HEK293 (cell line): Measurements from ENCODE around the gene UBE2D3.

Experiments
- ZNF174 ChIP-seq: fragments of 450-650 bp; formaldehyde crosslinking; IDR thresholded peaks from 2 replicates; pipeline ENCODE4 v1.5.0; 2017; ENCODE audit warnings: missing biosample characterization, mild to moderate bottlenecking, missing genetic modification characterization
- ZNF311 ChIP-seq: fragments of 450-650 bp; formaldehyde crosslinking; IDR thresholded peaks from 2 replicates; pipeline ENCODE4 v1.5.1; 2017; ENCODE audit warnings: missing biosample characterization, missing genetic modification characterization, borderline replicate concordance
- ZNF501 ChIP-seq: fragments of 450-650 bp; formaldehyde crosslinking; IDR thresholded peaks from 2 replicates; pipeline ENCODE4 v1.5.1; 2016; ENCODE audit warnings: missing biosample characterization, missing genetic modification characterization
- ZNF626 ChIP-seq: fragments of 450-650 bp; sonication (Bioruptor Pico); formaldehyde crosslinking; IDR thresholded peaks from 2 replicates; pipeline ENCODE4 v1.5.1; 2018; ENCODE audit warnings: missing biosample characterization, missing genetic modification characterization, inconsistent platforms
- ZNF677 ChIP-seq: fragments of 450-650 bp; IDR thresholded peaks from 2 replicates; pipeline ENCODE4 v1.5.0; 2018; ENCODE audit warnings: missing biosample characterization, mild to moderate bottlenecking, missing genetic modification characterization, moderate library complexity
- TF ChIP-seq, protein P1 (sequence below): fragments of 450-650 bp; formaldehyde crosslinking; IDR thresholded peaks from 2 replicates; pipeline ENCODE4 v1.5.1; 2016; ENCODE audit warnings: missing biosample characterization, missing genetic modification characterization, low read depth
- TF ChIP-seq, protein P2 (sequence below): fragments of 450-650 bp; formaldehyde crosslinking; IDR thresholded peaks from 2 replicates; pipeline ENCODE4 v1.5.1; 2016; ENCODE audit warnings: missing biosample characterization, missing genetic modification characterization
- TF ChIP-seq, protein P3 (sequence below): sonication (generic); formaldehyde crosslinking; IDR thresholded peaks from 2 replicates; pipeline ENCODE4 v1.8.1; 2022; ENCODE audit warnings: mild to moderate bottlenecking, moderate library complexity, missing genetic modification reagents
- TF ChIP-seq, protein P4 (sequence below): fragments of 450-650 bp; formaldehyde crosslinking; IDR thresholded peaks from 2 replicates; pipeline ENCODE4 v1.5.1; 2016; ENCODE audit warnings: missing biosample characterization, missing genetic modification characterization
- TF ChIP-seq, protein P5 (sequence below): fragments of 450-650 bp; formaldehyde crosslinking; IDR thresholded peaks from 2 replicates; pipeline ENCODE4 v1.5.1; 2016; ENCODE audit warnings: missing biosample characterization, missing genetic modification characterization
- TF ChIP-seq, protein P6 (sequence below): fragments of 450-650 bp; formaldehyde crosslinking; IDR thresholded peaks from 2 replicates; pipeline ENCODE4 v1.5.1; 2017; ENCODE audit warnings: missing biosample characterization, missing genetic modification characterization
- TF ChIP-seq, protein P7 (sequence below): fragments of 450-650 bp; formaldehyde crosslinking; conservative IDR thresholded peaks from 2 replicates; pipeline ENCODE4 v1.5.1; 2016; ENCODE audit warnings: low read depth, missing biosample characterization, missing genetic modification characterization

DNA sequence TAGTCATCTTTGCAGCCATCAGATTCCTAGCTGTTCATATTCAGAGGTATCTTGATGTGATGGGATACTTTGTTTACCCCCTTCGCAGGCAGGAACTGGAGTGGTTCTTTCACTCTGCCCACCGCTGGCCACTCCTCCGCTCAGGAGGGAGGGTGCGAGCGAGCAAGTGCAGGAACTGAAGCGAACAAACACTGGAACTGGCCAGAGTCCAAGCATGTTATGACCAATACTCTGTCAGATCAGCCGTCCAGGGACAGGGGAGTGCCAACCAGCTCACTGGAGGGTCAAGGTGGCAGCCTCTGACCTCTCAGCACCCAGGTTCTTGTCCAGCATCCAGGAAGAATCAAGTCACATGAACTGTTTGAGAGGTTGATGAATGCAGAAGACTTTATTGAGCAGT, 48.6 kb downstream of the UBE2D3 start:
- TF ChIP-seq, protein P1, sequence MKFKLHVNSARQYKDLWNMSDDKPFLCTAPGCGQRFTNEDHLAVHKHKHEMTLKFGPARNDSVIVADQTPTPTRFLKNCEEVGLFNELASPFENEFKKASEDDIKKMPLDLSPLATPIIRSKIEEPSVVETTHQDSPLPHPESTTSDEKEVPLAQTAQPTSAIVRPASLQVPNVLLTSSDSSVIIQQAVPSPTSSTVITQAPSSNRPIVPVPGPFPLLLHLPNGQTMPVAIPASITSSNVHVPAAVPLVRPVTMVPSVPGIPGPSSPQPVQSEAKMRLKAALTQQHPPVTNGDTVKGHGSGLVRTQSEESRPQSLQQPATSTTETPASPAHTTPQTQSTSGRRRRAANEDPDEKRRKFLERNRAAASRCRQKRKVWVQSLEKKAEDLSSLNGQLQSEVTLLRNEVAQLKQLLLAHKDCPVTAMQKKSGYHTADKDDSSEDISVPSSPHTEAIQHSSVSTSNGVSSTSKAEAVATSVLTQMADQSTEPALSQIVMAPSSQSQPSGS (tag by site-specific recombination), result no peak
- TF ChIP-seq, protein P2, sequence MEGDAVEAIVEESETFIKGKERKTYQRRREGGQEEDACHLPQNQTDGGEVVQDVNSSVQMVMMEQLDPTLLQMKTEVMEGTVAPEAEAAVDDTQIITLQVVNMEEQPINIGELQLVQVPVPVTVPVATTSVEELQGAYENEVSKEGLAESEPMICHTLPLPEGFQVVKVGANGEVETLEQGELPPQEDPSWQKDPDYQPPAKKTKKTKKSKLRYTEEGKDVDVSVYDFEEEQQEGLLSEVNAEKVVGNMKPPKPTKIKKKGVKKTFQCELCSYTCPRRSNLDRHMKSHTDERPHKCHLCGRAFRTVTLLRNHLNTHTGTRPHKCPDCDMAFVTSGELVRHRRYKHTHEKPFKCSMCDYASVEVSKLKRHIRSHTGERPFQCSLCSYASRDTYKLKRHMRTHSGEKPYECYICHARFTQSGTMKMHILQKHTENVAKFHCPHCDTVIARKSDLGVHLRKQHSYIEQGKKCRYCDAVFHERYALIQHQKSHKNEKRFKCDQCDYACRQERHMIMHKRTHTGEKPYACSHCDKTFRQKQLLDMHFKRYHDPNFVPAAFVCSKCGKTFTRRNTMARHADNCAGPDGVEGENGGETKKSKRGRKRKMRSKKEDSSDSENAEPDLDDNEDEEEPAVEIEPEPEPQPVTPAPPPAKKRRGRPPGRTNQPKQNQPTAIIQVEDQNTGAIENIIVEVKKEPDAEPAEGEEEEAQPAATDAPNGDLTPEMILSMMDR (tag by site-specific recombination), result no peak
- TF ChIP-seq ZNF501 (tag by site-specific recombination), result no peak
- TF ChIP-seq, protein P3, sequence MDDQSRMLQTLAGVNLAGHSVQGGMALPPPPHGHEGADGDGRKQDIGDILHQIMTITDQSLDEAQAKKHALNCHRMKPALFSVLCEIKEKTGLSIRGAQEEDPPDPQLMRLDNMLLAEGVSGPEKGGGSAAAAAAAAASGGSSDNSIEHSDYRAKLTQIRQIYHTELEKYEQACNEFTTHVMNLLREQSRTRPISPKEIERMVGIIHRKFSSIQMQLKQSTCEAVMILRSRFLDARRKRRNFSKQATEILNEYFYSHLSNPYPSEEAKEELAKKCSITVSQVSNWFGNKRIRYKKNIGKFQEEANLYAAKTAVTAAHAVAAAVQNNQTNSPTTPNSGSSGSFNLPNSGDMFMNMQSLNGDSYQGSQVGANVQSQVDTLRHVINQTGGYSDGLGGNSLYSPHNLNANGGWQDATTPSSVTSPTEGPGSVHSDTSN, result no peak
- TF ChIP-seq, protein P4, sequence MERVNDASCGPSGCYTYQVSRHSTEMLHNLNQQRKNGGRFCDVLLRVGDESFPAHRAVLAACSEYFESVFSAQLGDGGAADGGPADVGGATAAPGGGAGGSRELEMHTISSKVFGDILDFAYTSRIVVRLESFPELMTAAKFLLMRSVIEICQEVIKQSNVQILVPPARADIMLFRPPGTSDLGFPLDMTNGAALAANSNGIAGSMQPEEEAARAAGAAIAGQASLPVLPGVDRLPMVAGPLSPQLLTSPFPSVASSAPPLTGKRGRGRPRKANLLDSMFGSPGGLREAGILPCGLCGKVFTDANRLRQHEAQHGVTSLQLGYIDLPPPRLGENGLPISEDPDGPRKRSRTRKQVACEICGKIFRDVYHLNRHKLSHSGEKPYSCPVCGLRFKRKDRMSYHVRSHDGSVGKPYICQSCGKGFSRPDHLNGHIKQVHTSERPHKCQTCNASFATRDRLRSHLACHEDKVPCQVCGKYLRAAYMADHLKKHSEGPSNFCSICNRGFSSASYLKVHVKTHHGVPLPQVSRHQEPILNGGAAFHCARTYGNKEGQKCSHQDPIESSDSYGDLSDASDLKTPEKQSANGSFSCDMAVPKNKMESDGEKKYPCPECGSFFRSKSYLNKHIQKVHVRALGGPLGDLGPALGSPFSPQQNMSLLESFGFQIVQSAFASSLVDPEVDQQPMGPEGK (tag by site-specific recombination), result no peak
- no peak for TF ChIP-seq ZNF174
- TF ChIP-seq, protein P5, sequence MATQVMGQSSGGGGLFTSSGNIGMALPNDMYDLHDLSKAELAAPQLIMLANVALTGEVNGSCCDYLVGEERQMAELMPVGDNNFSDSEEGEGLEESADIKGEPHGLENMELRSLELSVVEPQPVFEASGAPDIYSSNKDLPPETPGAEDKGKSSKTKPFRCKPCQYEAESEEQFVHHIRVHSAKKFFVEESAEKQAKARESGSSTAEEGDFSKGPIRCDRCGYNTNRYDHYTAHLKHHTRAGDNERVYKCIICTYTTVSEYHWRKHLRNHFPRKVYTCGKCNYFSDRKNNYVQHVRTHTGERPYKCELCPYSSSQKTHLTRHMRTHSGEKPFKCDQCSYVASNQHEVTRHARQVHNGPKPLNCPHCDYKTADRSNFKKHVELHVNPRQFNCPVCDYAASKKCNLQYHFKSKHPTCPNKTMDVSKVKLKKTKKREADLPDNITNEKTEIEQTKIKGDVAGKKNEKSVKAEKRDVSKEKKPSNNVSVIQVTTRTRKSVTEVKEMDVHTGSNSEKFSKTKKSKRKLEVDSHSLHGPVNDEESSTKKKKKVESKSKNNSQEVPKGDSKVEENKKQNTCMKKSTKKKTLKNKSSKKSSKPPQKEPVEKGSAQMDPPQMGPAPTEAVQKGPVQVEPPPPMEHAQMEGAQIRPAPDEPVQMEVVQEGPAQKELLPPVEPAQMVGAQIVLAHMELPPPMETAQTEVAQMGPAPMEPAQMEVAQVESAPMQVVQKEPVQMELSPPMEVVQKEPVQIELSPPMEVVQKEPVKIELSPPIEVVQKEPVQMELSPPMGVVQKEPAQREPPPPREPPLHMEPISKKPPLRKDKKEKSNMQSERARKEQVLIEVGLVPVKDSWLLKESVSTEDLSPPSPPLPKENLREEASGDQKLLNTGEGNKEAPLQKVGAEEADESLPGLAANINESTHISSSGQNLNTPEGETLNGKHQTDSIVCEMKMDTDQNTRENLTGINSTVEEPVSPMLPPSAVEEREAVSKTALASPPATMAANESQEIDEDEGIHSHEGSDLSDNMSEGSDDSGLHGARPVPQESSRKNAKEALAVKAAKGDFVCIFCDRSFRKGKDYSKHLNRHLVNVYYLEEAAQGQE (tag by site-specific recombination), result no peak
- TF ChIP-seq, protein P6, sequence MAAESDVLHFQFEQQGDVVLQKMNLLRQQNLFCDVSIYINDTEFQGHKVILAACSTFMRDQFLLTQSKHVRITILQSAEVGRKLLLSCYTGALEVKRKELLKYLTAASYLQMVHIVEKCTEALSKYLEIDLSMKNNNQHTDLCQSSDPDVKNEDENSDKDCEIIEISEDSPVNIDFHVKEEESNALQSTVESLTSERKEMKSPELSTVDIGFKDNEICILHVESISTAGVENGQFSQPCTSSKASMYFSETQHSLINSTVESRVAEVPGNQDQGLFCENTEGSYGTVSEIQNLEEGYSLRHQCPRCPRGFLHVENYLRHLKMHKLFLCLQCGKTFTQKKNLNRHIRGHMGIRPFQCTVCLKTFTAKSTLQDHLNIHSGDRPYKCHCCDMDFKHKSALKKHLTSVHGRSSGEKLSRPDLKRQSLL (tag by site-specific recombination), result no peak
- no peak for TF ChIP-seq ZNF677 (tag by site-specific recombination)
- no peak for TF ChIP-seq ZNF626 (tag by site-specific recombination)
- TF ChIP-seq, protein P7, sequence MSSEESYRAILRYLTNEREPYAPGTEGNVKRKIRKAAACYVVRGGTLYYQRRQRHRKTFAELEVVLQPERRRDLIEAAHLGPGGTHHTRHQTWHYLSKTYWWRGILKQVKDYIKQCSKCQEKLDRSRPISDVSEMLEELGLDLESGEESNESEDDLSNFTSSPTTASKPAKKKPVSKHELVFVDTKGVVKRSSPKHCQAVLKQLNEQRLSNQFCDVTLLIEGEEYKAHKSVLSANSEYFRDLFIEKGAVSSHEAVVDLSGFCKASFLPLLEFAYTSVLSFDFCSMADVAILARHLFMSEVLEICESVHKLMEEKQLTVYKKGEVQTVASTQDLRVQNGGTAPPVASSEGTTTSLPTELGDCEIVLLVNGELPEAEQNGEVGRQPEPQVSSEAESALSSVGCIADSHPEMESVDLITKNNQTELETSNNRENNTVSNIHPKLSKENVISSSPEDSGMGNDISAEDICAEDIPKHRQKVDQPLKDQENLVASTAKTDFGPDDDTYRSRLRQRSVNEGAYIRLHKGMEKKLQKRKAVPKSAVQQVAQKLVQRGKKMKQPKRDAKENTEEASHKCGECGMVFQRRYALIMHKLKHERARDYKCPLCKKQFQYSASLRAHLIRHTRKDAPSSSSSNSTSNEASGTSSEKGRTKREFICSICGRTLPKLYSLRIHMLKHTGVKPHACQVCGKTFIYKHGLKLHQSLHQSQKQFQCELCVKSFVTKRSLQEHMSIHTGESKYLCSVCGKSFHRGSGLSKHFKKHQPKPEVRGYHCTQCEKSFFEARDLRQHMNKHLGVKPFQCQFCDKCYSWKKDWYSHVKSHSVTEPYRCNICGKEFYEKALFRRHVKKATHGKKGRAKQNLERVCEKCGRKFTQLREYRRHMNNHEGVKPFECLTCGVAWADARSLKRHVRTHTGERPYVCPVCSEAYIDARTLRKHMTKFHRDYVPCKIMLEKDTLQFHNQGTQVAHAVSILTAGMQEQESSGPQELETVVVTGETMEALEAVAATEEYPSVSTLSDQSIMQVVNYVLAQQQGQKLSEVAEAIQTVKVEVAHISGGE (tag by site-specific recombination), result no peak
- no peak for TF ChIP-seq ZNF311 (tag by site-specific recombination)
